Retinal pigment epithelial cell (primary cell): ENCODE data around the gene MYH15.

Experiments used
- DNase-seq: peaks from one replicate; pipeline ENCODE4 v3.0.0-alpha.2; 2010; ENCODE audit warnings: low read depth
- H3K4me3 ChIP-seq: 2 replicates; pipeline ENCODE4 v1.5.1; 2011; ENCODE audit warnings: mild to moderate bottlenecking, low read length, control low read depth, moderate library complexity
- CTCF ChIP-seq: conservative IDR thresholded peaks from 2 replicates; pipeline ENCODE4 v1.5.1; 2011; ENCODE audit warnings: low read depth, low read length, control low read depth, inconsistent platforms

The MYH15 gene

GRCh38 chr3:108377384-108377783 lies 133.0 kb downstream of the MYH15 start:
- H3K4me3 ChIP-seq: no peak overlapping the region
- no peak for TF ChIP-seq CTCF
- DNase-seq: no peak

- no peak overlapping the region for H3K4me3 ChIP-seq
- no peak for DNase-seq
- no peak for TF ChIP-seq CTCF
Measured at GRCh38 chr3:108376026-108376425, 134.4 kb downstream of the MYH15 start.

GRCh38 chr3:108359011-108359410 lies 151.4 kb downstream of the MYH15 start:
- no peak overlapping the region for H3K4me3 ChIP-seq
- no peak for DNase-seq
- no peak for TF ChIP-seq CTCF

GRCh38 chr3:108357042-108357441 lies 153.4 kb downstream of the MYH15 start:
- TF ChIP-seq CTCF: no peak
- no peak for DNase-seq
- no peak overlapping the region for H3K4me3 ChIP-seq

- no peak overlapping the region for H3K4me3 ChIP-seq
- DNase-seq: no peak
- no peak for TF ChIP-seq CTCF
Measured at GRCh38 chr3:108354562-108354961, 155.8 kb downstream of the MYH15 start.

GRCh38 chr3:108352176-108352575 lies 158.2 kb downstream of the MYH15 start:
- no peak overlapping the region for H3K4me3 ChIP-seq
- no peak for TF ChIP-seq CTCF
- DNase-seq: no peak

- H3K4me3 ChIP-seq: no peak overlapping the region
- no peak for TF ChIP-seq CTCF
- DNase-seq: no peak
Measured at GRCh38 chr3:108346301-108347227, 163.8 kb downstream of the MYH15 start.
